ENCODE measurements around the gene CABCOCO1. TPM values are rescaled to one million over a fixed set of nuclear protein-coding genes. Genes with fewer than 3 reads are reported as not detected.

CABCOCO1 gene
- total RNA-seq, 1 experiment from 2014 or later = not detected

DNA sequence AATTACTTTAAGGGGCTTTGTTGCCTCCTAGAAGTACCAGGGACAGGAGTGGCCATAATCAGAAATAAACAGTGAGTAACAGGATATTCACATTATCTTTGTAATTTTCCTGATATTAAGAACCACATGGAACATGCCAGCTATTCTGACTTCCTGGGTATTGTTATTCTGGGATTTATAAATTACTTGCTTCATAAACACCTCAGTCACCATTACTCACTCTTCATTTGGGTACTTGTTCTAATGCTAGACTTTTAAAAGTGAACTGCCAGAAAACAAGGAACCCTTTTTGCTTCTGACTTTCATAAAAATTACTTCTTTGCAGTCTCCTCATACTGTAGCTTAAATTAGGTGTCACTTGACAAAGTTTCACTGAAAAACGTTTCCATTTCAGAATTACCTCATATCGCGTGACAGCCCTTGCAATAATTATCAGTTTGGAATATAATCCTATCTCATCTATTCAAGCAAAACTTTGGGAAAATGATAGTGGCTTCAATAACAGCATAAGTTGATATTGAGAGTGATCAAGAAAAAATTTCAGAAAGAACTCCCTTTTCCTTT, 29.8 kb downstream of the CABCOCO1 start:
- ChIA-PET POLR2A (no interaction called here), CTCF (no interaction called here)
- intact Hi-C loops (cut with micrococcal nuclease) = no loop called here
- TF ChIP-seq, protein P1, sequence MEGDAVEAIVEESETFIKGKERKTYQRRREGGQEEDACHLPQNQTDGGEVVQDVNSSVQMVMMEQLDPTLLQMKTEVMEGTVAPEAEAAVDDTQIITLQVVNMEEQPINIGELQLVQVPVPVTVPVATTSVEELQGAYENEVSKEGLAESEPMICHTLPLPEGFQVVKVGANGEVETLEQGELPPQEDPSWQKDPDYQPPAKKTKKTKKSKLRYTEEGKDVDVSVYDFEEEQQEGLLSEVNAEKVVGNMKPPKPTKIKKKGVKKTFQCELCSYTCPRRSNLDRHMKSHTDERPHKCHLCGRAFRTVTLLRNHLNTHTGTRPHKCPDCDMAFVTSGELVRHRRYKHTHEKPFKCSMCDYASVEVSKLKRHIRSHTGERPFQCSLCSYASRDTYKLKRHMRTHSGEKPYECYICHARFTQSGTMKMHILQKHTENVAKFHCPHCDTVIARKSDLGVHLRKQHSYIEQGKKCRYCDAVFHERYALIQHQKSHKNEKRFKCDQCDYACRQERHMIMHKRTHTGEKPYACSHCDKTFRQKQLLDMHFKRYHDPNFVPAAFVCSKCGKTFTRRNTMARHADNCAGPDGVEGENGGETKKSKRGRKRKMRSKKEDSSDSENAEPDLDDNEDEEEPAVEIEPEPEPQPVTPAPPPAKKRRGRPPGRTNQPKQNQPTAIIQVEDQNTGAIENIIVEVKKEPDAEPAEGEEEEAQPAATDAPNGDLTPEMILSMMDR (IDR thresholded peaks at IDR 0.05; ENCODE audit: unreplicated experiment) = no peak
- no peak overlapping the region for H3K4me3 Mint-ChIP-seq (ENCODE audit: unreplicated experiment)
- no peaks in the 10 kb centered on the region for H3K36me3 Mint-ChIP-seq (ENCODE audit: insufficient read depth, unreplicated experiment)
- H3K27me3 Mint-ChIP-seq (ENCODE audit: insufficient read depth, unreplicated experiment) = no peaks in the 10 kb centered on the region
- H3K9me3 Mint-ChIP-seq (ENCODE audit: unreplicated experiment) = no peaks in the 10 kb centered on the region
- DNase-seq (ENCODE audit: unreplicated experiment) = no peak
- BruUV-seq (replicated peaks) = no TSS peak
- H3K4me1 Mint-ChIP-seq (ENCODE audit: insufficient read depth, unreplicated experiment) = no peaks in the 10 kb centered on the region
- no peak overlapping the region for H3K27ac Mint-ChIP-seq (ENCODE audit: low read depth, unreplicated experiment)

DNA sequence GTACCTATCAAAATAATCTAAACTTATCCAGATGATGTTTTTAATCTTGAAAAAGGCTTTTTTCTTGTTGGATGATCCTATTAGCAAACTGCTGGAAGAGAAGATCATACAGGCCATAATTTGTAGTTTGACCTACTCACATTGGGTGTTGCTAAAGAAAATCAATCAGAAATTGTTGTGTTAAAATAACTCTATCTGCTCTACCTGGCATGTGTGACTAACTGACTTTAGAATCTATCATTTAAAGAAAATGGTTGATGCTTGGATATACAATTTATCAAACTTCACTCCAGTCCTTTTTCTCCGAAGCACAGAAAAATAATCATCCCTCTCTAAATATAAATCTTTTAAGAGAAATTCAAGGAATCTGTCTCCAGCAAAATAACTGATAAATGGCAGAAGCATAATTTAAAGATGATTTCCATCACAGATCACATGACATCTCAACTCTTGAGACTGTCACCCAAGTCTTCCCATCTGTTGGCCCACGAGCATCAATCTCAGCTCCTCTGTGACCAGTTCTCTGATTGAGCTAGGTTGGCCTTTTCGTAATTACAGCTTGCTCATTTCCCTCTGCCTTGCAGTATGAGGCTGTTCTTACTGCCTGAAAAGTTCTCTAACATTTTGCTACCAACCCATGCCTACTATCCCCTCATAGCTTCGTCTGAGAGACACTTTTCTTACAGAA, 36.4 kb downstream of the CABCOCO1 start:
- Mint-ChIP-seq H3K9me3 (ENCODE audit: unreplicated experiment) (no peaks in the 10 kb centered on the region), H3K4me1 (ENCODE audit: insufficient read depth, unreplicated experiment) (no peaks in the 10 kb centered on the region), H3K4me3 (ENCODE audit: unreplicated experiment) (no peak overlapping the region), H3K36me3 (ENCODE audit: insufficient read depth, unreplicated experiment) (no peaks in the 10 kb centered on the region), H3K27ac (ENCODE audit: low read depth, unreplicated experiment) (no peak overlapping the region), H3K27me3 (ENCODE audit: insufficient read depth, unreplicated experiment) (no peaks in the 10 kb centered on the region)
- ChIA-PET POLR2A (interaction anchor here (0.6 kb wide), 1 partner anchor 14 kb away, joined by 3 read pairs; no protein-coding TSS in a partner anchor), CTCF (interaction anchor here (1.3 kb wide), 1 partner anchor 558 kb away, joined by 3 read pairs; no protein-coding TSS in a partner anchor)
- TF ChIP-seq, protein P1 (IDR thresholded peaks at IDR 0.05; ENCODE audit: unreplicated experiment) = no peak
- intact Hi-C loops (cut with micrococcal nuclease) = no loop called here
- no peak for DNase-seq (ENCODE audit: unreplicated experiment)
- no TSS peak for BruUV-seq (replicated peaks)

DNA sequence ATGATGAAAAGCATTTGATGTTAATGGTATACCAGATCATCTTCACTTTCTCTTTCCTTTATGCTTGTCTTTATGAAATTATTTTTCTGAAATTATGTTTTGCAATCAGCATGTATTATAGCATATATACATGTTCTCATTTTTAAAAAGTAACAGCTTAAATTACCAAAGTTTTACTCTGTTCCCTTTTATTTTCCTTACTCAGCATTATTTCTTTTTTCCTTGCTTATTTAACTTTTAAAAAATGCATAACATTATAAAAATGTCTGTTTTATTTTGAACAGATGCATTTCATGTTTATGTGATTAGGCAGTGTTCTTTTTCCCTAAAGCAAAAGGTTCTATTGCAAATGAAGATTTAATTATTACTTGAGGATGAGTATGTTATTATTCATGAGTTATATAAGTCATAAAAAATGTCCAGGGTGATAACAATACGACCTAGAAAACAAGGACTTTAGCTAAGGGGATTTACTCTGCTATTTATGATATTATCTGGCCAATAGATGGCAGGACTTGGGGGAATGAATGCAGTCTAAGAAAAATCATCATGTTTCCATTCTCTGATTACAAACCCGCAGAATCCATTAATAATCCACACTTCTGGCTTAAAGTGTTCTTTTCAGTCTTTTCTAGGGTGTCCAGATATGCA, 38.5 kb downstream of the CABCOCO1 start:
- Mint-ChIP-seq H3K27me3 (ENCODE audit: insufficient read depth, unreplicated experiment) (no peaks in the 10 kb centered on the region), H3K4me3 (ENCODE audit: unreplicated experiment) (no peak overlapping the region), H3K4me1 (ENCODE audit: insufficient read depth, unreplicated experiment) (no peaks in the 10 kb centered on the region), H3K27ac (ENCODE audit: low read depth, unreplicated experiment) (no peak overlapping the region), H3K9me3 (ENCODE audit: unreplicated experiment) (no peaks in the 10 kb centered on the region), H3K36me3 (ENCODE audit: insufficient read depth, unreplicated experiment) (no peaks in the 10 kb centered on the region)
- CTCF ChIA-PET = no interaction called here
- TF ChIP-seq, protein P1 (IDR thresholded peaks at IDR 0.05; ENCODE audit: unreplicated experiment) = no peak
- no peak for DNase-seq (ENCODE audit: unreplicated experiment)
- POLR2A ChIA-PET = no interaction called here
- BruUV-seq (replicated peaks) = no TSS peak
- intact Hi-C loops (cut with micrococcal nuclease) = no loop called here

DNA sequence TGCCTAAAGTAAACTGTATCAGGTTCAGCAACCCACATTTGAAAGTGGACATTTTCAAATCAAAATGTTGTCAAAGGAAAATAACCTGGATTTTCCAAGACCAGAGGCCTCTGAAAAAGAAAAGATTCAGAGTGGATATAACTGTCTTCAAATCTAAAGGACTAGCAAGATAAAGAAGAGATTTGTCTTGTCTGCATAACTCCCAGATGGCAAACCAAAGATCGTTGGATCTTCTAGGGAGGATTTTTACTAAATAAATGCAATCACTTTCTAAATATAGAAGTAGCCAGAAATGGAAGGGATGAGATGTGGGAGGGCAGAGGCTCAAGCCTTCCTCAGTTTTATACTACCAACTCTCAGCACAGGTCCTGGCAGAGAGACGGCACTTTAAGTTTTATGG, 39.0 kb downstream of the CABCOCO1 start:
- no TSS peak for BruUV-seq (replicated peaks)
- POLR2A ChIA-PET = no interaction called here
- no peaks in the 10 kb centered on the region for H3K4me1 Mint-ChIP-seq (ENCODE audit: insufficient read depth, unreplicated experiment)

More for the DNA sequence above, 39.0 kb downstream of the CABCOCO1 start:
- H3K27me3 Mint-ChIP-seq (ENCODE audit: insufficient read depth, unreplicated experiment) = no peaks in the 10 kb centered on the region
- H3K27ac Mint-ChIP-seq (ENCODE audit: low read depth, unreplicated experiment) = no peak overlapping the region
- TF ChIP-seq, protein P1 (IDR thresholded peaks at IDR 0.05; ENCODE audit: unreplicated experiment) = no peak
- H3K4me3 Mint-ChIP-seq (ENCODE audit: unreplicated experiment) = no peak overlapping the region
- H3K9me3 Mint-ChIP-seq (ENCODE audit: unreplicated experiment) = no peaks in the 10 kb centered on the region
- no peak for DNase-seq (ENCODE audit: unreplicated experiment)
- intact Hi-C loops (cut with micrococcal nuclease) = no loop called here
- CTCF ChIA-PET = no interaction called here
- H3K36me3 Mint-ChIP-seq (ENCODE audit: insufficient read depth, unreplicated experiment) = no peaks in the 10 kb centered on the region
